ENCODE results near the gene LUC7L2.

DNA sequence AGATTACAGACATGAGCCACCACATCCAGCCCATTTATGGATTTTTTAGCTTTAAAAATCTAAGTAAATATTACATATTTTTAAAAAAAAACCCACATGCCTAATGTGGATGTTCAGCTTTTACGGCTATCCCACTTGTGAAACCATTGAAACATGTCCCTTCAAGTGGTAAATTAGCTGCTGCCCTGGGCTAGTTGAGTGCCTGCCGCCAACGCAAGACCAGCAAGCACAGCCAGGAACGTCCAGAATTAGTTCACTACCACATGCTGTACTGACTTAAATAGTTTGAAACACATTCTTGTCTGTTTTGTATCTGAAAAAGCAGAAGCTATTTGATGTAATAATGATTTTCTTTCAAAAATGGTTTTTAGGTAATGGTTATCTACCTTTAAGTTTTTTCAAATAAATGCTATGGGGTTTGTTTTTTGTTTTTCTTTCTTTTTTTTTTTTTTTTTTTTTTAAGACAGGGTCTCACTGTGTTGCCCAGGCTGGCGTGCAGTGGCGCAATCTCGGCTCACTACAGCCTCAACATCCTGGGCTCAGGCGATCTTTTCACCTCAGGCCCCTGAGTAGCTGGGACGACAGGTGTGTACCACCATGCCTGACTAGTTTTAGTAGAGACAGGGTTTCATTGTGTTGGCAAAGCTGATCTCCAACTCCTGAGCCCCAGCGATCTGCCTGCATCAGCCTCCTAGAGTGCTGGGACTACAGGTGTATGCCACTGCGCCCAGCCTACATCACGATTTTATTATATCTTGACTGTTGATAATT lies 66.7 kb downstream of the LUC7L2 start:
- TF ChIP-seq, protein P1, sequence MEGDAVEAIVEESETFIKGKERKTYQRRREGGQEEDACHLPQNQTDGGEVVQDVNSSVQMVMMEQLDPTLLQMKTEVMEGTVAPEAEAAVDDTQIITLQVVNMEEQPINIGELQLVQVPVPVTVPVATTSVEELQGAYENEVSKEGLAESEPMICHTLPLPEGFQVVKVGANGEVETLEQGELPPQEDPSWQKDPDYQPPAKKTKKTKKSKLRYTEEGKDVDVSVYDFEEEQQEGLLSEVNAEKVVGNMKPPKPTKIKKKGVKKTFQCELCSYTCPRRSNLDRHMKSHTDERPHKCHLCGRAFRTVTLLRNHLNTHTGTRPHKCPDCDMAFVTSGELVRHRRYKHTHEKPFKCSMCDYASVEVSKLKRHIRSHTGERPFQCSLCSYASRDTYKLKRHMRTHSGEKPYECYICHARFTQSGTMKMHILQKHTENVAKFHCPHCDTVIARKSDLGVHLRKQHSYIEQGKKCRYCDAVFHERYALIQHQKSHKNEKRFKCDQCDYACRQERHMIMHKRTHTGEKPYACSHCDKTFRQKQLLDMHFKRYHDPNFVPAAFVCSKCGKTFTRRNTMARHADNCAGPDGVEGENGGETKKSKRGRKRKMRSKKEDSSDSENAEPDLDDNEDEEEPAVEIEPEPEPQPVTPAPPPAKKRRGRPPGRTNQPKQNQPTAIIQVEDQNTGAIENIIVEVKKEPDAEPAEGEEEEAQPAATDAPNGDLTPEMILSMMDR (optimal IDR thresholded peaks at IDR 0.05 in 1 of 3, IDR thresholded peaks at IDR 0.05 in 1 of 3, conservative IDR thresholded peaks at IDR 0.05 in 1 of 3; ENCODE audit: extremely low read depth in 1 of 3, insufficient read depth in 2 of 3, low read length in 3 of 3): no peak
- TF ChIP-seq EZH2 (IDR thresholded peaks at IDR 0.05; ENCODE audit: low read length): no peak
